Fibroblast of pulmonary artery (primary cell): ENCODE measurements around the gene PALLD.

ENCODE experiments used
- DNase-seq: peaks from one replicate; pipeline ENCODE4 v3.0.0-alpha.2; 2010; ENCODE audit warnings: low read depth
- H3K4me3 ChIP-seq: replicated peaks from 2 replicates; pipeline ENCODE4 v1.5.1; 2011; ENCODE audit warnings: low read depth, mild to moderate bottlenecking, control low read depth, low read length, moderate library complexity
- TF ChIP-seq, protein P1 (sequence below): IDR thresholded peaks from 2 replicates; pipeline ENCODE4 v1.5.1; 2011; ENCODE audit warnings: mild to moderate bottlenecking, control low read depth, low read length, inconsistent platforms; ENCODE audit errors: missing control alignments

The PALLD gene

DNA sequence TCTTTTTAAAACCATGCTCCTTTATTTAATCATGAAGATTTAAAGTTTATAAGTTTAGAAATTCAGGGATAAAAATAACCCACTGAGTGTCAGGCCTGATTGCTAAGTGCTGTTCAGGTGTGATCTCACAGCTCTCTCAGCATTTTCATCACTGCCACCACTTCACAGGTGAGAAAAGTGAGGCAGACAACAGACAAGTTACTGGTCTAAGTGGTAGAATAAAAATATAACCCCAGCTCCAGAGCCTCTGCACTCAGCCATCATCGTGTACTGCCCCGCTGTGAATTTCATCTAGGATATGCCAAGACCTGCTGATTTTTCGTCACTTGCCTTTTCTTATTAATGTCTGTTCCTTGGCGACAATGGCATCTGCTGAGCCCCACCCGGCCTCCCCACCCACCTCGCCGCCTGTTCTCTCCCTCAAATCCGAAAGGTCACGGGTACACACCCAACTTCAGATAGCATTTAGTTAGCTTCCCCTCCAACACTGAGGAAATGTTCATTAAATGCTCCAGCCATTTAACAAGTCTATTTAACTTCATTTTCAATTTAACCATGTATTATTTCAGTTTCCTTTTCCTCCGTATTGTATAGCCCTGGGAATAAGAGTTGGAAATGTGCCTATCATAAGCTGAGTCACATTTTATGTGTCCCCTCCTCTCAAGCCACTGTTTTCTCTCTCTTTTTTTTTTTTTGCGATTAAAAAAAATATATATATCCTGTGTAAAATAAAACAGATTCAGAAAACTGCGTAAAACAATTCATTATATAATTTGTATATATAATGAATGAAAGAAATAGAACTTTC lies 276.7 kb downstream of the PALLD start:
- H3K4me3 ChIP-seq = no peak overlapping the region
- TF ChIP-seq, protein P1, sequence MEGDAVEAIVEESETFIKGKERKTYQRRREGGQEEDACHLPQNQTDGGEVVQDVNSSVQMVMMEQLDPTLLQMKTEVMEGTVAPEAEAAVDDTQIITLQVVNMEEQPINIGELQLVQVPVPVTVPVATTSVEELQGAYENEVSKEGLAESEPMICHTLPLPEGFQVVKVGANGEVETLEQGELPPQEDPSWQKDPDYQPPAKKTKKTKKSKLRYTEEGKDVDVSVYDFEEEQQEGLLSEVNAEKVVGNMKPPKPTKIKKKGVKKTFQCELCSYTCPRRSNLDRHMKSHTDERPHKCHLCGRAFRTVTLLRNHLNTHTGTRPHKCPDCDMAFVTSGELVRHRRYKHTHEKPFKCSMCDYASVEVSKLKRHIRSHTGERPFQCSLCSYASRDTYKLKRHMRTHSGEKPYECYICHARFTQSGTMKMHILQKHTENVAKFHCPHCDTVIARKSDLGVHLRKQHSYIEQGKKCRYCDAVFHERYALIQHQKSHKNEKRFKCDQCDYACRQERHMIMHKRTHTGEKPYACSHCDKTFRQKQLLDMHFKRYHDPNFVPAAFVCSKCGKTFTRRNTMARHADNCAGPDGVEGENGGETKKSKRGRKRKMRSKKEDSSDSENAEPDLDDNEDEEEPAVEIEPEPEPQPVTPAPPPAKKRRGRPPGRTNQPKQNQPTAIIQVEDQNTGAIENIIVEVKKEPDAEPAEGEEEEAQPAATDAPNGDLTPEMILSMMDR = no peak
- no peak for DNase-seq

DNA sequence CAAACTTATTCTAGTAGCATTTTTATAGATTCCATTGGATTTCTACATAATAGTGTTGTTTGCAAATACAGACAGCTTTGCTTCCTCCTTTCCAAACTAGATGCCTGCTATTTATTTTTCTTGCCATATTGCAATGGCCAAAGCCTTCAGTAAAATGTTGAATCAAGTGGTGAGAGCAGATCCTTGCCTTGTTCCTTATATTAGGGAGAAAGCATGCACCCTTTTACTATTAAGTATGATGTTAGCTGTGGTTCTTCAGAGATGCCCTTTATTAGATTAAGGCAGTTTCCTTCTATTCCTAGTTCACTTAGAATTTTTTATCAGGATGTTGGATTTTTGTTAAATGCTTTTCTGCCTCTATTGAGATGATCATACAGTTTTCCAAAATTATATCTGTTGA lies 279.5 kb downstream of the PALLD start:
- no peak overlapping the region for H3K4me3 ChIP-seq
- no peak for DNase-seq

DNA sequence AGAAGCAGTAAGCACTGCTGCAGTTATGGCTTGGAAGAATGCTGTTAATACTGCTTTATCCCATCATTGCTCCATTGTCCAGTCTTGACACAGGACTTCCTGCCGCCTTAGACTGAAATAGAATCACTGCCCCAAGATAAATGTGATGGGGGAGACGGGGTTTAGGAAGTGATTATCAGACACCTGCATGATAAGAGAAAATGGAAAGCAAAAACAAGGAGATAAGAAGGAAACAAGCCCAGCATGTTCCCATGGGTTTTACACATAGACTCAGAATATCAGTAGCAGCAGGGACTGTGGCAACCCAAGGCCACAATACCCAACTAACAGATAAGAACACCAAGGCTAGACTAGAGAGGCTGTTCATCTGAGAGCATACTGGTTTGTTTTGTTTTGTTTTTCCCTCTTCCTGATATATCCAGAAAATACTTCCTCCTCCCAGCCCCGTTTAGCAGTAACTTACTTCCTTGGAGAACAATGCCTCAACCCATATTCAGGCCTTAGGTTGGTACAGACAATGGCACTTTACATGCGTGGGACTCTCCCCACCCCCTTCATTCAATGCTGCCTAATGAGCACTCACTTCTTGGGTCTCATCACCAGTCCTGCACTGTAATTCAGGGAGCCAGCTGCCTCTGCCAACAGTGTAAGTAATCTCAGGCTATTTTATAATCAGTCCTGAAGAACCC lies 280.6 kb downstream of the PALLD start:
- DNase-seq = no peak
- TF ChIP-seq, protein P1 = no peak
- H3K4me3 ChIP-seq = no peak overlapping the region

More for the DNA sequence above, 279.5 kb downstream of the PALLD start:
- TF ChIP-seq, protein P1 = no peak

DNA sequence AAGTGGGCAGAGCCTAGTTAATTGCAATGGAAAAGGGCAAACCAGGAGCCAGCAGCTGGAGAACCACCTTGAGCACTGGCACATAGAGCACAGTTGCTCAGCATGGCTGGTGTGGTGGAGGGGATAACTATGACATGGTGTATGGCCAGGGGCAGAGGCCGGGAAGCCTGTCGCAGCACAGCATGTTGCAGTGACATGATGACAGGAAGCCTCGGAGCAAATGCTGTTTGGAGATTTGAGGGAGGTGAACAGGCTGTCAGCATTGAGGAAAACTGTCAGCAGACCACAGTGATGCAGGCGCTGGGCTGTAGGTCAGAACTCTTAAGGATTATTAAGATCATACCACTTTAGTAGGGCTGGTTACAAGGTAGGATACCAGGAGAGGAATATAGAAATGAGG lies 284.5 kb downstream of the PALLD start:
- H3K4me3 ChIP-seq = no peak overlapping the region
- no peak for DNase-seq
- TF ChIP-seq, protein P1 = no peak

DNA sequence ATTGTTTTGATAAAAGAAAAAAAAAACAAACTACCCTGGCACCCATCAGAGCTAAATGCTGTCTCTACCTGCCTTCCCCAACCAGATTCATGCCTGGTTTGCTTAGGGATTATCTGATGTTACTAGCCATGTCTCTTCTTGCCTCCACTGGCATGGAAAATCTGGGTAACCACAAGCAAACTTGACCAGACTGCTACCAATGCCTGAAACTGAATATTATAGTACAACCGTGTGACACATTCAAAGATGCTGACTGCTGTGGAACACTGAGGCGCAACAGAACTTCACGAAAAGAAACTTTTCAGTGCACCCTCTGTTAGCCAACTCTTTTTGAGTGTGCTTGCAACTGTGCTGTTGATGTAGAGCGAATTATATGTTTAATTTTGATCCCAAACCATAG lies 285.1 kb downstream of the PALLD start:
- no peak for DNase-seq
- TF ChIP-seq, protein P1 = no peak
- H3K4me3 ChIP-seq = no peak overlapping the region

DNA sequence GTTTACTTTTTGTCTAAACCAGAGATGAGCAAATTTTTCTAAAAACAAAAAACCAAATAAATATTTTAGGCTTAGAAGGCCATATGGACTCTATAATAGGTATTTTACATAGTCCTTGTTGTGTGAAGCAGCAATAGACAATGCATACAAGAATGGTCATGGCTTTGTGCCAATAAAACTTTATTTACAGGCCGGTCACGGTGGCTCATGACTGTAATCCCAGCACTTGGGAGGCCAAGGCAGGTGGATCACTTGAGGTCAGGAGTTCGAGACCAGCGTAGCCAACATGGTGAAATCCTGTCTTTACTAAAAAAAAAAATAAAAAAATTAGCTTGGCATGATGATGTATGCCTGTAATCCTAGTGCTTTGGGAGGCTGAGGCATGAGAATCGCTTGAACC lies 285.6 kb downstream of the PALLD start:
- TF ChIP-seq, protein P1 = no peak
- DNase-seq = no peak
- no peak overlapping the region for H3K4me3 ChIP-seq
